Stimulated activated CD8-positive, alpha-beta memory T cell treated with anti-CD3 and anti-CD28 coated beads, Interleukin-15, amount 100 ng/mL, for 24 hours (primary cell): Measurements from ENCODE around the gene DNM3.

Experiments used
- DNase-seq: peaks from one replicate; pipeline ENCODE4 v3.0.0-alpha.2; 2020; ENCODE audit warnings: low read depth

DNM3 gene

GRCh38 chr1:172107316-172107975 is 266.1 kb downstream of the DNM3 start:
- DNase-seq = no peak

GRCh38 chr1:172108161-172108893 is 267.0 kb downstream of the DNM3 start:
- no peak for DNase-seq

GRCh38 chr1:172109359-172109758 is 268.1 kb downstream of the DNM3 start:
- DNase-seq = no peak

- DNase-seq = no peak
These were observed 271.3 kb downstream of the DNM3 start for GRCh38 chr1:172112576-172112975.

- DNase-seq = no peak
These were observed 276.5 kb downstream of the DNM3 start for GRCh38 chr1:172117800-172118199.

- no peak for DNase-seq
These were observed 277.3 kb downstream of the DNM3 start for GRCh38 chr1:172118618-172119017.

- no peak for DNase-seq
These were observed 277.9 kb downstream of the DNM3 start for GRCh38 chr1:172119184-172119583.

GRCh38 chr1:172120381-172120780 is 279.1 kb downstream of the DNM3 start:
- no peak for DNase-seq

- DNase-seq = no peak
These were observed 279.9 kb downstream of the DNM3 start for GRCh38 chr1:172121081-172121717.

GRCh38 chr1:172122381-172122780 is 281.1 kb downstream of the DNM3 start:
- DNase-seq = no peak

- no peak for DNase-seq
These were observed 284.0 kb downstream of the DNM3 start for GRCh38 chr1:172125250-172125649.

- no peak for DNase-seq
These were observed 284.6 kb downstream of the DNM3 start for GRCh38 chr1:172125812-172126430.

- DNase-seq = no peak
These were observed 291.5 kb downstream of the DNM3 start for GRCh38 chr1:172132836-172133235.

GRCh38 chr1:172134087-172134731 is 292.9 kb downstream of the DNM3 start:
- DNase-seq = no peak

- DNase-seq = no peak
These were observed 293.9 kb downstream of the DNM3 start for GRCh38 chr1:172135076-172135672.

GRCh38 chr1:172135978-172136610 is 294.8 kb downstream of the DNM3 start:
- no peak for DNase-seq

GRCh38 chr1:172136925-172137324 is 295.6 kb downstream of the DNM3 start:
- DNase-seq = no peak

- DNase-seq = no peak
These were observed 296.6 kb downstream of the DNM3 start for GRCh38 chr1:172137703-172138454.

GRCh38 chr1:172138634-172139033 is 297.3 kb downstream of the DNM3 start:
- DNase-seq = no peak

- DNase-seq = no peak
These were observed 297.9 kb downstream of the DNM3 start for GRCh38 chr1:172139196-172139595.

GRCh38 chr1:172140072-172140471 is 298.8 kb downstream of the DNM3 start:
- no peak for DNase-seq
